Retinal pigment epithelial cell (primary cell): ENCODE measurements around the gene ARL17B.
"Not testable (repeated sequence)": the region's sequence is repeated elsewhere in the genome, so short reads cannot be mapped to it uniquely, and the experiment has no call there.

Experiments
- DNase-seq: peaks from one replicate; pipeline ENCODE4 v3.0.0-alpha.2; 2010; ENCODE audit warnings: low read depth
- H3K4me3 ChIP-seq: 2 replicates; pipeline ENCODE4 v1.5.1; 2011; ENCODE audit warnings: mild to moderate bottlenecking, low read length, control low read depth, moderate library complexity

ARL17B gene

DNA sequence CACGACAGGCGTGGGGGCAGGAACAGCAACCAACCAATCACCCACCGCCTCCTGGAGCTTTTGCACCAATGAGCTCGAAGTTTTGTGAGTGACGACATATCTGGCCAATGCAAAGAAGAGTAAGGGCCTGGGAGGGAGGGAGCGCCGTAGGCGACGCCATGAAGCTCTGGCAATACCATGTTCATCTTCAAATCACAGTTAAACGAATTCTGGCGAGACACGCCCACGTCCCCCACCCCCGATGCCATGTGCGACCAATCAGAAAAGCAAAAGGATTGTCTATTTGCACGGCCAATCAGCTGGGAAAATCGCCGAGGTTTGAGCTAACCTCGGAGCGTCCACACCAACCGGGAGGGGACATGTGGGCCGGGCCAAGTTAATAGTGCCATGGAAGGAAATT is at the start of gene ARL17B:
Gene ARL17B (minus strand): TSS at position 12 of the 400 bp plus-strand sequence. CDS start 3,369 bp downstream, outside the sequence.
- not testable (repeated sequence) for DNase-seq, H3K4me3 ChIP-seq

DNA sequence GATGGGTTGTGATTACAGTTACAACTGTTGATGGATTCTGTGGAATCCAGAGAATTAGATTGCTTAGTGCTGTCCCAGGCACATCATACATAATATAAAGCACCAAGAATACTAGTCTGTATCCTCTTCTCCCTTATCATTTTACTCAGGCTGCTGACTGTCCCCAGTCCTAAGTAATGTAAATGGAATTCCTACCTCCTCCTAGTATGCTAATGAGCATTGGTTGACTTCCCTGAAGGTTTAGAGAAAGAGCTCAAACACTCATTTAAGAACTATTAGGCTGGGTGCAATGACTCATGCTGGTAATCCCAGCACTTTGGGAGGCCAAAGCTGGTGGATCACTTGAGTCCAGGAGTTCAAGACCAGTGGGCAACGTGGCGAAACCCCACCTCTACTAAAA is 48.3 kb upstream of the ARL17B start:
- DNase-seq, H3K4me3 ChIP-seq: not testable (repeated sequence)

DNA sequence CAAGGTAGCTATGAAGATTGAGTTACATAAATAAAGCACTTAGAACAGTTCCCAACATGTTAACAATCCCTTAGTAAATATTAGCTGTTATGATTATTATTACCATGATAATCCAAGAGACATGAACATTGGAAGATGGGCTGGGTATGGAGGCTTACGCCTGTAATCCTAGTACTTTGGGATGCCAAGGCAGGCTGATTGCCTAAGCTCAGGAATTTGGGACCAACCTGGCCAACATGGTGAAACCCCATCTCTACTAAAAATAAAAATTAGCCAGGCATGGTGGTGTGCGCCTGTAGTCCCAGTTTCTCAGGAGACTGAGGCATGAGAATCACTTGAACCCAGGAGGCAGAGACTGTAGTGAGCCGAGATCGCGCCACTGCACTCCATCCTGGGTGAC is 45.6 kb upstream of the ARL17B start:
- H3K4me3 ChIP-seq, DNase-seq: not testable (repeated sequence)

DNA sequence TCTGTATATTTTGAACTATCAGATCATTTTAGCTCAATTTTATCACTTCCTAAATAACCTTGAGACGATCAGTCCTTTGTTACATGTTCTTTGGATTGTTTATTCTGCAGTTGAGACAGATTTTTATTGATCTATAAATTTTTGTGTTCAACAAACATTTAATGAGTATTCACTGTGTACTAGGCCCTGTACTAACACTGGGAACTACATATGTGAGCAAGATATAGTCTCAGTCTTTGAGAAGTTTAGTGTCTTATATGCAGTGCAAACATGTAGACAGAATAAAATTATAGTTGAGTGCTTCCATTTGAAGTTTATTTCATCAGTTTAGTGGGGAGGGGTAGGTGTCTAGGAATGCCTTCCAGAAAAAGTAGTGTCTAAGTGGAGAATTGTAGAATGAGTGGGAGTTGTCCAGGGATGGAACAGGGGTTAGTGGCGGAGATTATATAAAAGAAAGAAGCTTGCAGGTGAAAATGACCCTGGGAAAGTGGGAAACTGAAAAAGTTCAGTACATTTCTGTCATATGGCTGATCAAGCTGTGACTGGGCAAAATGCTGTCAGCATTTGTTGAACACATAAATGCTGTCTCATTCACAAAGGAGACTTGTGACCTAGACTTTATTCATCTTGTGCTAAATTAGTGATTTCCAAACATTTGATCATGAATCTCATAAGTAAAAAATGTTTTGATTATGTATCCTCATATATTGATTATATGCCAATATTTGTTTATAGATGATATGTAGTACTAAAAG is 39.6 kb upstream of the ARL17B start:
- not testable (repeated sequence) for H3K4me3 ChIP-seq, DNase-seq

DNA sequence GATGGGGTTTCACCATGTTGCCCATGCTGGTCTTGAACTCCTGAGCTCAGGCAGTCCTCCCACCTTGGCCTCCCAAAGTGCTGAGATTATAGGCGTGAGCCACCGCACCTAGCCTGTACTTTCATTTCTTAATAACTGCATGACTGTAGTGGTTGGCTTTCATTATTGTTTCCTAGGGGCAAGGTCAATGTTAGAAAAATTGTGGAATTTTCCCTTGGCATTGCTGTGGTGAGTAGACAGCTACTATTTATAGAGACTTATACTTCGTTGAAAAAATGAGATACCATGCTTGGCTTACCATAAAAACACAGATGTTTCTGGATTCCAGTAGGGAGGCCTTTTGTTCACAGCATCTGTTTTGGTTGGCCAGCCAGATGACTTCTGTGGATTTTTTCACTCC is 39.0 kb upstream of the ARL17B start:
- not testable (repeated sequence) for H3K4me3 ChIP-seq

DNA sequence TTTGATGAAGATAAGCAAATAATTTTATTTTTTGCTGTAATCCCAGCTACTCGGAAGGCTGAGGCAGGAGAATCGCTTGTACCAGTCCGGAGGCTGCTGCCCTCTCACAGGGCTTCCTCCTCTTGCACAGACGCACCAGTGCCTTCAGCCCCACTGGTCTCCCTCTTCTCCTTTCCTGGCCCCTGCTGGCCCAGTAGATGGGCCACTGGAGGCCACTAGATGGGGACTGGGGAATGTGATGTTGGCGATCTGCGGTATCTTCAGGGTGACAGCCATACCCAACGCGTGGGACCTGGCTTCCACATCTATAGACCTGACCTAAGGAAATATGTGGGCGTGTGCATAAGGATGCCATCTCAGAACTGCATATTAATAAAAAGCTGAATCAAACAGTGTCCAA is 38.4 kb upstream of the ARL17B start:
- DNase-seq, result not testable (repeated sequence)

More for the DNA sequence above, 39.0 kb upstream of the ARL17B start:
- DNase-seq, result not testable (repeated sequence)

DNA sequence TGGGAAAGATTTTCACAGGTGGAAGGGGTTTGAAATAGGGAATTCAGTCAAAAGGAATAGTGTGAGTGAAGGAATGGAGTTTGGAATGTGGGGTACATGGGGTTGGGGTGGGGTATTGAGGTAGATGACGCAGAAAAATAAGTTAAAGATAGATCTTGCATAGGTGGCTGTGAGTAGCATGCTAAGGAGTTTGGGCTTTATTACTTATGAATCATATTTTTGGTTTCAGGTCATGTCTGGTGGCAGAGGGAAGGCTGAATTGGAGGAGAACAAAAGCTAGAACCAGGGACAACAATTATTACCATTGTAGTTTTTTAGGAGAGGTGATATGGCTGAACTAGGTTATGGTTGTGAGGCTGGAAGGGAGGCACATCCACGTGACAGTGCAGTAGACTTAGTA is 34.7 kb upstream of the ARL17B start:
- DNase-seq, H3K4me3 ChIP-seq: not testable (repeated sequence)

More for the DNA sequence above, 38.4 kb upstream of the ARL17B start:
- not testable (repeated sequence) for H3K4me3 ChIP-seq

DNA sequence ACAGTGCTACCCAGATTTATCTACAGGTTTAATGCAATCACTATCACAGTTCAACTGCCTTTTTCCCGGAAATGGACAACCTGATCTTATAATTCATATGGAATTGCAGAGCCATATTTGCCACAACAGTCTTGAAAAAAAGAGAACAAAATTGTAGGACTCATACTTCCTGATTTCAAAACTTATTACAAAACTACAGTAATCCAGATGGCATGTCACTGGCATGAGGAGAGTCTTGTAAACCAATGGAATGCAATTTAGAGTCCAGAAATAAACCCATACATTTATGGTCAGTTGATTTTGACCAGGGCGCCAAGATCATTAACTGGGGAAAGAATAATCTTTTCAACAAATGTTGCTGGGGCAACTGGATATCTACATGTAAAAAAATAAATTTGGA is 32.1 kb upstream of the ARL17B start:
- not testable (repeated sequence) for H3K4me3 ChIP-seq, DNase-seq

DNA sequence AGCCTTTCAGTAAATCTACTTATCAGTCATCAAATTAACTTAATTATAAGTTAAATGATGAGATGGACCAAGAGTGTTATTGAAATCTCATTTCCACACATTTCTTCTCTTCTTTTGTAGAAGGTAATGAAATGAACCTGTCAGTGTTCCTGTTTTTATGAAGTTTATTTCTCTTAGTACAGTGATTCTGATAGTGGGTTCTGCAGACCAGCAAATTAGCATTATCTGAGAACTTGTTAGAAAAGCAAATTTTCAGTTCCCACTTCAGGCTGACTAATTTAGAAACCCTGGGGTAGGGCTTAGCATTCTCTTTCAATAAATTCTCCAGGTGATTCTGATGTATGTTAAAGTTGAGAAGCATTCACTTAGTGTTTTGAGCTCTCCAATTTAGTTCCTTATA is 23.9 kb upstream of the ARL17B start:
- H3K4me3 ChIP-seq, DNase-seq: not testable (repeated sequence)

DNA sequence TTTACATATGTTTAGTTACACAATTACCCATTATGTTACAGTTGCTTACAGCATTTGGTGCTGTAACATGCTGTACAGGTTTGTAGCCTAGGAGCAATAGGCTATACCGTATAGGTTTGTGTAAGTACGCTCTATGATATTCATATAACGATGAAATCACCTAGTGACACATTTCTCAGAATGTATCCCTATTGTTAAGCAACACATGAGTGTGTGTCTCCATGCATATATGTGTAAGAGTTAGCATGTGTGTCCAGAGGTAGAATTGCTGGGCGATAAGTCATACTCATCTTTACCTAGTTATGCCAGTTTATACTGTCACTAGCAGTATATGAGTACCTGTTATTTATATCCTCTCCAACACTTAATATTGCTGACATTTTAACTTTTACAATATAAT is 21.6 kb upstream of the ARL17B start:
- not testable (repeated sequence) for H3K4me3 ChIP-seq, DNase-seq

DNA sequence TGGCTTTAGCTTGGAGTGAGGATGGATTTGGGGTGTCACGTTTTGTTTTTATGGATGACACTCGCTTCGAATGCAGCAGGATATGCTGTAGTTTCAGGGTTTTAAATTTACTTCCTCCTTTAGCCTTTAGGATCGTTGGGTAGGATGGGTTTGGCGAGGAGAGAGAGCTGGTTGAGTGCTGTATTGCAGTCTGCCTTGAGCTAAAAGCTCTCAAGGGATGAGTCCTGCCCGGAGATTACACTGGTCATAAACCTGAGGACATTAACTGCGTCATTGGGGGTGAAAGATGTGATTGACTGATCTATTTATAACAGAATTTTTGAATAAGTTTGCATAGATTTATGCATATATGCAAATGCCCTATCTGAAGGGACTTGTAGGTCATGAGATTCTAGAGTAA is 11.9 kb upstream of the ARL17B start:
- not testable (repeated sequence) for DNase-seq, H3K4me3 ChIP-seq

DNA sequence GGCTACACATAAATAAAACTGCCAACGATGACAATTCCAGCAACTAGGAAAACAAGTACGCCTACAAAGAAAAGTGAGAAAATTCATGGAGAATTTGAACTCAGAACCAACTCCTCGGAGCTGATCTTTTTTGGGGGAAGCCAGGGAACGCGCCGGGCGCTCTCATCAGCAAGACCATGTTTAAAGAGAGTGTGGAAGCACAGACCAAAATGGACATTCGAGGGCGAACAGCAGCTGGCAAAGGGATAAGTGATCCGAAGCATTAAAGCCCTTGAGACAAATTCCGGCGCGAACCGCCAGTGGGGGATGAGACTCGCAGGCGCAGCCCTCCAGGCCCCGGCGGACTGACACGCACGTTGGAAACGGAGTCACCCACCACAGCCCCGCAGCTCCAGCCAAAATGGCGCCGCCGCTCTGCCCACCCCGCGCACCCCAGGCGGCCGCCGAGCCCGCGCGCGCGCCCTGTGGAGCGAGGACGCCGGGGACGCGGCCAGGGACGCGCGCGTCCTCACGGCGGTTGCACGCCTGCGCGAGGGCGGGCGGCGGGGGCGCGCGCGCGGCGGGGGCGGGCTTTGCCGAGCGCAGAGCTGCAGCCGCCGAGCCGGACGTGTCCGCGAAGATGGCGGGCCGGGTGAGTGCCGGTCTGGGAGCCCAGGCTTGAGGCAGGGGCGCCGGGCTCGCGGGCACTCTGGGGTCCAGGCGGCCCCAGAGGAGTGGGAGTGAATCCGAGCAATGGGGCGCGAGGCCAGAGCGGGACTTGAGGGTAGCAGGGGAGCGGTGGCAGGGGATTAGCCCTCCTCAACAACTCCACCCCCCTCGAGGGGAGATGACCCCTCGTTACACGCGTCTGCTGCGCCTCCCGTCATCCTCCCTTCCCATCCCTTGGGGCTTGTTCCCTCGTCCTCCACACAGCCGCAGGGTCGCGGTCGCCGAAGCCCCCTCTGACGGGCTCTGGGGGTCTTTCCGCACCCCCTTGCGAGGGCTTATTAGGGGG is 11.0 kb upstream of the ARL17B start:
- H3K4me3 ChIP-seq, DNase-seq: not testable (repeated sequence)

DNA sequence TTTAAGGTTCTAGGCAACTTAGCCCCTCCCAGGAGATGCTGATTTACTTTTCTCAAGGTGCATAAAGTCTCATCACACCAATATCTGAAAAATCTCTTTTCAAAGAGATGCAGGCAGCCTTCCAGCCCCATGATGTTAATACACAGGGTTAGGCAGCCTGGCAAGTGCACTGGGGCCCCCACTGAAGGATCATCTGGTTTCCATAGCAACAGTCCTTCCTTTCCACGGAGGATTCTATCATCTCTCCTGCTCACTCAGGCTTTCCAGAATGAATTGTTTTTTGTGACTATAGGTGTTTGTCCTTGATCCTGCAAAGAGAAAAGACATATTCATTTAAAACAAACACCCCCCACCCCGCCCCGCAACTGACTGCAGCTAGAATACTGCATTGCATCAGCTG is 6.0 kb upstream of the ARL17B start:
- H3K4me3 ChIP-seq, DNase-seq: not testable (repeated sequence)

DNA sequence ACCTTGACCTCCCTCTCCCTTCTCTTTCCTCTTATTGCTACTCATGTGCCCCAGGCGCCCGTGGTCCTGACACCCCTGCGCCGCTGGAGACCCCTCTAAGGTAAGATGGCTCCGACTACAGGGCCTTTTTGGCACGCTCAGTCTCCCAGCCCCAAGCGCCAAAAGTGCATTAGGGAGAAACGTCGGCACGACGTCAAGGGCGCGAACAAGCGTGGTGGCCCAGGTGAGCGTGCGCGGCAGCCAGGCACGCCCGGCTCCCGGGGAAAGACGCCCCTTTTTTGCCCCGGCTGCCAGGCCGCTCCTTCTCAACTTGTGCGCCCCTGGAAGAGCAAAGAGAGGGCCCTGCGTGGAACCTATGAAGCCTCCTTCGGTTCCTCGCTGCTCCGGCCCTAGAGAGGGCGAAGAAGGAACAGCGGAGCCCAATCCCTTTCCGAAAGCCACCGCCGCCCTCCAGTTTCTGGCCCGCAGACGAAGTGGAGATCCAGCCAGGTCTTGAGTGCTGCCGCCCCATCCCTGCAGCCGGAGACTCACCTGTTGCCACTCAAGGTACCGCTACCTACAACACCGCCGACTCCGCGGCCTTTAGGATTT is 326 bp downstream of the ARL17B start:
- not testable (repeated sequence) for H3K4me3 ChIP-seq, DNase-seq

DNA sequence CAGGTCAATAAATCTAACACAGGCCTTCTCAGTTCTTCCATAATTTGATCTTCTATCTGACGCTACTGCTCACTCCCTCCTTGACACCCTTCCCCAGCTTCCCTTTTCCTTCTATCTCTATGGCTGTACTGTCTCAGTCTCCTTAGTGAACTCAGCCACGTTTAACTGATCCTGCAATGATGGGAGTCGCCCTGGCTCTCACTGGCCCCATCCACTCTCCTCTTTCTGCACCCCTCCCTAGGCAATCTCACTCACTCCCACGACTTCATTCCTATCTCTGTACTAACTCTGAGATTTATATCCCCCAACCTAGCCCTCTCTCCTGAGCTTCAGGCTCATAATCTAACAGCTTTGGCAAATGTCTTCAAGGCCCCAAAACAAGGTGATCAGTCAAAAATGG is 7.7 kb downstream of the ARL17B start:
- H3K4me3 ChIP-seq, DNase-seq: not testable (repeated sequence)

DNA sequence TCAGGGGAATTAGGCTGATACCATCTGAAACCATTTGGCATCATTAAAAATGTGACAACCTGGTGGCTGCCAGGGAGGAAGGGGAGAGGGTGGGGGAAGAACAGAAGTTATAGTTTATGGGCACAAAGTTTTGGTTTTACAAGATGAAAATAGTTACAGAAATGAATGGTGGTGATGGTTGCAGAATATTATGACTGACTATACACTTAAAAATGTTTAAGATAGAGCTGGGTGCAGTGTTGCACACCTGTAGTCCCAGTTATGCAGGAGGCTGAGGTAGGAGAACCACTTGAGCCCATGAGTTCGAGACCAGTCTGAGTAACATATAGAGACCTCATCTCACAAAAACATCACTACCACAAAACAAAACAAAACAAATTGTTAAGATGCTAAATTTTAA is 12.5 kb downstream of the ARL17B start:
- H3K4me3 ChIP-seq, DNase-seq: not testable (repeated sequence)

DNA sequence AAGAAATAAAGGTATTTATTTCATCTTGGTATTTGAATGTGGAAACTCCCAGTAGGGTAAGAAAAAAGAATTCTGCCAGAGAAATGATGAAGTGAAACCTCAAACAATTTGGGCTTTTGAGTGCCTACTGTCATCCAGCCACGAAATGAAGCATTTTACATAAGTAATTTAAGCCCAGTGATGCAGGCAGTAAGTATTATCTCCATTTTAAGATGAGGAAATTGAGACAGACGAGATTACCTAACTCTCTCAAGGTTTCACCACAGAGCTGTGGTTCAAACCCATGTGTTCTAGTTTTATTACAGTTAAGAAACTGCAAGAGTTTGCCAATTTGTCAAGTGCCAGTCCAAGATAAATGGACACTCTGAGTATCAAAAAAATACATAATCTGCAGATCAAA is 13.2 kb downstream of the ARL17B start:
- H3K4me3 ChIP-seq, DNase-seq: not testable (repeated sequence)

DNA sequence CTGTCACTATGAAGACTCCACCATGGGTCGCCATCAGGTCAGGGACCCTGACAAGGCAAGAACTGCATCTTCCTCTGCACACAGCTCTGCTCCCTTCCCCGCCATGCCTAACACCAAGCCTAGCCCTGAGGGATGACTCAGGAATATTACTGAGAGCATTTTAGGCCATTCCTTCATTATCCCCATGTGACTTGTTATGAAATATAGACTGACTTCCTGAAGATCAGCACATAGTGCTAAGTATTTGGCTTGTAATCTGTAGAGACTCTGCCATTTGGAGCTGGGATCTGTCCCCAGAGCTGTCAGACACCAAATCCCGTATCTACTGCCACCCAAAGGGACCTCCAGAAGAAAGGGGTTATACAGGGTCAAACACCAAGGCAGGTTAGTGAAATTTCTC is 19.4 kb downstream of the ARL17B start:
- not testable (repeated sequence) for H3K4me3 ChIP-seq, DNase-seq

DNA sequence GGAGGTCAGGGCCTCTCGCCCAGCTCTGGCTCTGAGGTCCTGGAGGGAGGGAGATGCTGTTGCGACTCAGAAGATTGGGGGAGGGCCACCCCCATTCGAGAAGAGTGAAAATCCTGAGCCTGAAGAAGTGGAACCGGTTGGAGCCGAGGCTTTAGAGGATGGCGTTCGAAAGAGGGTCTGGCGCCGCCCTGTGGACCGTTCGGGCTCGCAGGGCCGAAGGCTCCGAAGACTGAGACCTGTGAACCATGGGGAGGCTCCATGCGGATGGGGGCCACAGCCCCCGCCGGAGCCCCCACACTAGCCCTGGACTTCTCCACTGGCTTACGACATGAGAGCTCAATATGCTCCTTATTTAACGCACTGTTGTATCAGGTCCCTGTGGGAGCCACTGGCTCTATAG is 20.3 kb downstream of the ARL17B start:
- DNase-seq, result not testable (repeated sequence)

DNA sequence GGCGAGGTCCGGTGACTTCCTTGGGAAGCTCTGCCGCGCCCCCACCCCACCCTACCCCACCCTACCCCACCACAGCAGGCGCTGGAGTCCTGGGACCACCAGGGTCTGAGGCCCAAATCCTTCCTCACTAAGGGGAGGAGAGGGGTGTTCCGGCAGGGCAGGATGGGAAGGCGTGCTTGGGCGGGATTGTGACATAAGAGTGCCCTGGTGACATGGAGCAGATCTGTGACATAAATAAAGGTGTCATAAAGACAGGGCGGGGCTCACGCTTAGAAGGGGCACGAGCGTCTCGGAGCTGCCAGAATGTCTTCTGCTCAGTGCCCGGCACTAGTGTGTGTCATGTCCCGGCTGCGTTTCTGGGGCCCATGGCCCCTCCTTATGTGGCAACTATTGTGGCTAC is 66.7 kb downstream of the ARL17B start, which contains the start of gene LRRC37A:
Gene LRRC37A (plus strand): TSS at position 301 of the 400 bp plus-strand sequence. CDS start 3 bp downstream, at position 304.
- H3K4me3 ChIP-seq, DNase-seq: not testable (repeated sequence)

More for the DNA sequence above, 20.3 kb downstream of the ARL17B start:
- H3K4me3 ChIP-seq, result not testable (repeated sequence)
